Measurements from ENCODE around the gene METTL16.

GRCh38 chr17:2452216-2452750, 59.4 kb downstream of the METTL16 start:
- TF ChIP-seq, protein P1, sequence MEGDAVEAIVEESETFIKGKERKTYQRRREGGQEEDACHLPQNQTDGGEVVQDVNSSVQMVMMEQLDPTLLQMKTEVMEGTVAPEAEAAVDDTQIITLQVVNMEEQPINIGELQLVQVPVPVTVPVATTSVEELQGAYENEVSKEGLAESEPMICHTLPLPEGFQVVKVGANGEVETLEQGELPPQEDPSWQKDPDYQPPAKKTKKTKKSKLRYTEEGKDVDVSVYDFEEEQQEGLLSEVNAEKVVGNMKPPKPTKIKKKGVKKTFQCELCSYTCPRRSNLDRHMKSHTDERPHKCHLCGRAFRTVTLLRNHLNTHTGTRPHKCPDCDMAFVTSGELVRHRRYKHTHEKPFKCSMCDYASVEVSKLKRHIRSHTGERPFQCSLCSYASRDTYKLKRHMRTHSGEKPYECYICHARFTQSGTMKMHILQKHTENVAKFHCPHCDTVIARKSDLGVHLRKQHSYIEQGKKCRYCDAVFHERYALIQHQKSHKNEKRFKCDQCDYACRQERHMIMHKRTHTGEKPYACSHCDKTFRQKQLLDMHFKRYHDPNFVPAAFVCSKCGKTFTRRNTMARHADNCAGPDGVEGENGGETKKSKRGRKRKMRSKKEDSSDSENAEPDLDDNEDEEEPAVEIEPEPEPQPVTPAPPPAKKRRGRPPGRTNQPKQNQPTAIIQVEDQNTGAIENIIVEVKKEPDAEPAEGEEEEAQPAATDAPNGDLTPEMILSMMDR (IDR thresholded peaks at IDR 0.05): no peak
- no peak for TF ChIP-seq EZH2 (IDR thresholded peaks at IDR 0.05; ENCODE audit: borderline replicate concordance, insufficient read depth, low read depth, low read length, poor library complexity, severe bottlenecking)

Measured in B cell (primary cell).